HG02678 (cell line): ENCODE data around the gene APBA2.

Source experiments
- ATAC-seq: cut with Tn5 transposase; IDR thresholded peaks from one replicate; pipeline ENCODE4 v1.9.1; 2021; ENCODE audit warnings: mild to moderate bottlenecking, moderate library complexity; ENCODE audit not compliant: unreplicated experiment

APBA2 gene

DNA sequence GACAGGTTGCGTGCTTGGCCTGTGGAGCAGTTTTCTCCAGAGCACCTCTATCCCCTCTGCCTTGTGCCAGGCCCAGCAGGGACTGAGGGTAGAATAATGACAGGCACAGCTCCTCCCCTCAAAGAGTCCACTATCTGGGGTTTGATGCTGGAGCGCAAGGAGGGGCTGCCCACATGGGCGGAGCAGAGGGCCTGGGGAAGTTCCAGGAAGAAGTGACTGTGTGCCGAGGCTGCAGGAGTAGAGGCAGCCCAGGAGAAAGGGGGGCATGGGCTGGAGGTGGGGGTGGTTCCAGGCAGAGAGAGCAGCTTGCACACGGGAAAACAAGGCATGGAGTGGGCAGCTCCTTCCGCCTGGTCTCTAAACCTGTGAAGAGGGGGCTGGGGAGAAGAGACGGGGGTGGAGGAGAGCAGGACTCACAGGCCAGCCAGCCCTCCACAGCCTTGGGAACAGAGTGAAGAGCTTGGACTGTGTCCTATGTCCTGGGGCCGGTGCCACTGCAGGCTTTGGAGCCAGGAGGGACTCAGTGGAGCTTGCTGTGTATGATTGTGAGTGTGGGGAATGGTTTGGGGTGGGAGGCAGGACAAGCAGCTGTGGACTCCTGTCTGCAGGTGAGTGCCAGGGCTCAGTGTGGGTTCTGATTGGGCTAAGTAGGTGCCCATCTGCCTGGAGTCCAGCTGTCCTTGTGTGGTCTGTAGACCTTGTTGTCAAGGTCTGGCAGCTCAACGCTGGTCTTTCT, 48.1 kb downstream of the APBA2 start:
- no peak for ATAC-seq

- ATAC-seq: no peak
Observed at GRCh38 chr15:28934645-28935044, 48.9 kb downstream of the APBA2 start.

DNA sequence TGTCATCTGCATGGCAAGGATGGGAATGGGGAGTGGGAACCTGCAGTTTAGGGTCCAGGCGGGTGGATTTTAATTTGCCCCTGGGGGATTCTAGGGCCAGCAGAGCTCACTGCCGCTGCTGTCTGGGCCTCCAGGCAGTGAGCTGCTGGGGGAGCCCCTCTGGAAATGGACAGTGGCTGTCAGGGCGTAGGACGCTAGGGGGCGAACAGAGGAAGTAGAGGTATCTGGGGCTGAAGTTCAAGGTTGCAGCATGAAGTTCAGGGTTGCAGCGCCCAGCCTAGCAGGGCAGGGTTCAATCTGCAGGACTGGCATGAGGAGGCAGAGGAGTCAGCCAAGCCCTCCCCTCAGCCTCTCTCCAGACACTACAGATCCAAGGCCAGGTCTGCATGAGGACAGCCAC, 49.5 kb downstream of the APBA2 start:
- ATAC-seq: no peak

GRCh38 chr15:28936081-28936480, 50.3 kb downstream of the APBA2 start:
- no peak for ATAC-seq

DNA sequence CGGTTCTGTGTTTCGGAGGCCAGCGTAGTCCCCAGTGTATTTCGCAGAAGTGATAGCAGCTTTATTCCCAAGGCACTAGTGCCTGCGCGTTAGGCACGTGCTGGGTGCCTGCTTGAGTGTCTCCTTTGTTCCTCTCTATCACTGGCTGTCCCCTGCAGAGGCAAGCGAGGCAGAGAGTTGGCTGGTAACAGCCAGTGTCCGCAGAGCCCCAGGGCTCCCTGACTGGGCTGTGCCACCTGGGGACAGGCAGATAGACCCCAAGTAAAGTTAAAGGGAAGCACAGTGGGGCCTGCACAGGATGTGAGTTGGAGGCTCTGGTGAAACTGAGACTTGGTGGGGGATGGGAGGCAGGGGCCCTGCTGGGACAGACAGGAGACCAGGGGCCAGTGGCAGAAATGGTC, 50.7 kb downstream of the APBA2 start:
- no peak for ATAC-seq

- ATAC-seq: no peak
Observed at GRCh38 chr15:28937271-28937670, 51.5 kb downstream of the APBA2 start.

DNA sequence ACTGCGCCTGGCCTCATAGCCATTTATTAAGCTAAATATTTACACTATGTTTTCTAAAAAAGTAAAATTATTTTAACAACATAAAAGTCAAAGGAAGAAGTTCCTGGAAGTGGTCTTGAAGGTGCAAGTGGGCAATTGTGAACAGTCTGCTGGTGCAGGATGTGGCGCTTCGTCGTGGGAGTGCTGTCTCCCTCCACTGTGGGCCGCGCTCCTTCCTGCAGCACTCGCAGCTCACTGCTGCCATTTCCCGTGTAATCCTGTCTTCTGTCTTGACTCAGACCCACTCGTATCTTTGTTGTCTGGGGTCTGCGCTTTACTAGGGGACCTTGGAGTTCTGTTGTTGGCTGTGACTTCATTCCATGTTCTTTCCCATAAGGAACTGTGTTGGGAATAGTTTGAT, 56.3 kb downstream of the APBA2 start:
- ATAC-seq: no peak

DNA sequence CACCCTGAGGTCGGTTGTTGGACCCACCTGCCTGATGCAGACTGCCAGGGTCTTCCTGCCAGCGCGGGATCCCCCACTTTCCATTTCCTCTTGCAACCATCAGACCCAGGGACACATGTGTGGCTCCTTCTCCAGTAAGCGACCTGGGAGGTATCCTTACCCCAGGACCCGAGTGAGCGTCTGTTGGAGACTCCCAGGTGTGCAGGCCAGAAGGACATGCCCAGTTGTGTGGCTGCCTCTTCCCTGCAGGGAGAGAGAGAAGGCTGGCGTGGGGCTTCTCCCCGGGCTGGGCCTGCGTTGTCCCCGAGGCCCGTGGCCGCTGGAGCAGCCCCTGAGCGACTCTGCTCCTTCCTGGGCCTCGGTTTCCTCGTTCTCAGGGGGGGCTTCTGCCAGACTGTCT, 56.8 kb downstream of the APBA2 start:
- no peak for ATAC-seq

- ATAC-seq: no peak
Observed at GRCh38 chr15:28943146-28943545, 57.4 kb downstream of the APBA2 start.

DNA sequence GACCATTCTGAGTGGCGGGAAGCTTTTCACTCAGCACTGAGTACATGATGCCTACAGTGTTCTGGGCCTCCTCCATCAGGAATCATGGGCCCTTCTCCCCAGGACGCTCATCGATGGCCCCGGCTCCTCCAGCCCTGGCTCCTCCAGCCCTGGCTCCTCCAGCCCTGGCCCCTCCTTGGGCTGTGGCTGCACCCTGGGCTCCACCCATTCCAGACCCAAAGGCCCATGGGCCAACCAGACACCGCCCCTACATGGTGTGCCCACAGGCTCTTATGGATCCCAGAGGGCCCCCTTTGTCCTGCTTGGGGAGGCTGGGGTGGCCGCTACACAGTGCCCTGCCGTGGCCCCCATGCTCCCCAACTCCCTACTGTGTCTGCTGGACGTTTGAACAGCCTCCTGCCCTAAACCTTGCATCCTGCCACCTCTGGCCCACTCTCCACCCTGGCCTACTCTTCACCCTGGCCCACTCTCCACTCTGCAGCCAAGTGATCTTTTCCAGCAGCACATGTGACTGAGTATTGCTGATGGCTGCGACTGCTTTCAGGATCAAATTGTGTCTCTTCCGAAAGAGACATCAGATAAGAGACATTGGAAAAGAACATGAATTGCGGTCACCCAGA, 57.9 kb downstream of the APBA2 start:
- no peak for ATAC-seq

- ATAC-seq: no peak
Observed at GRCh38 chr15:28944286-28944685, 58.5 kb downstream of the APBA2 start.

- no peak for ATAC-seq
Observed at GRCh38 chr15:28944696-28945300, 59.0 kb downstream of the APBA2 start.

DNA sequence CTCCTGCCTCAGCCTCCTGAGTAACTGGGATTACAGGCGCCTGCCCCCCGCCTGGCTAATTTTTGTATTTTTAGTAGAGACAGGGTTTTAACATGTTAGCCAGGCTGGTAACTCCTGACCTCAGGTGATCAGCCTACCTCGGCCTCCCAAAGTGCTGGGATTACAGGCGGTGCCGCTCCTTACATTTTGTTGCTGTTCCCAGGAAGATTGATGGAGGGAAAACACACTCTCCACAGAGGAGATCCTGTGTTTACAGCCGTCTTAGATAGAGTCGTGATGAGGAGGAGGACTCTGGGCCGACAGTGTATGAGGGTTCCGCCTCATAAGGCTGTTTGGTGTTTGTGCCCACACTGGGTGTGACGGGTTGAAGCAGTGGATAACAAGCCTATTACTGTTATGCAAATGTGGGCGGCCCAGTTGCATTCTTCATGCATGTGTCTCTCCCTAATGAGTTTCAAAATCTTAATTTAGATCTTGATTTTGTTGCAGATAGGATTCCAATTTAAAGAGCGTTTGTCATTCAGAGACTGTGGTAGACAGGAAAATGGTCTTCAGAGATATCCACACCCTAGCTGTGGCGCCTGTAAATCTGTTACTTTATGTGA, 60.0 kb downstream of the APBA2 start:
- no peak for ATAC-seq

GRCh38 chr15:28946803-28947202, 61.0 kb downstream of the APBA2 start:
- ATAC-seq: no peak

DNA sequence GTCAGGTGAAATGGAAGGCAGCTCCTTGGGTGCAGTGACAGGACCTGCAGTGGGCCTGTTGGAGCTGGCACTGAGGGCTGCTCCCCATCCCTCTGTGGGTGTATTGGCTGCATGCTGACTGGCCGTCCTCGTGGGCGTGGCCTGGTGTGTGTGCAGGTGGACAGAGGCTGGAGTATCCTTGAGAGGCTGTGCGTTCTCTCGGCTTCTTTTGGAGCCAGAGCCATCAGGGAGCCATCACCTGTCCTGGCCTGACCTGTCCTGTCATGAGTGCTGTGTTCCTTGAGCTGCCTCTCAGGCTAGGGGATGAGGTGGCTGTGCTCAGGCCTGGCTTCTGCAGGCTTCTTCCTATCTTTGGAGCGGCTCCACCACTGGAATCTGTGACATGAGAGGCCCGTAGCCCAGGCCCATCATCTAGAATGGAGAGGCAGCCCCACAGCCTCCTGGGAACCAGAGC, 61.5 kb downstream of the APBA2 start:
- no peak for ATAC-seq

GRCh38 chr15:28948036-28948435, 62.3 kb downstream of the APBA2 start:
- ATAC-seq: no peak

- no peak for ATAC-seq
Observed at GRCh38 chr15:28950916-28951315, 65.1 kb downstream of the APBA2 start.

- no peak for ATAC-seq
Observed at GRCh38 chr15:28952666-28953491, 67.1 kb downstream of the APBA2 start.

DNA sequence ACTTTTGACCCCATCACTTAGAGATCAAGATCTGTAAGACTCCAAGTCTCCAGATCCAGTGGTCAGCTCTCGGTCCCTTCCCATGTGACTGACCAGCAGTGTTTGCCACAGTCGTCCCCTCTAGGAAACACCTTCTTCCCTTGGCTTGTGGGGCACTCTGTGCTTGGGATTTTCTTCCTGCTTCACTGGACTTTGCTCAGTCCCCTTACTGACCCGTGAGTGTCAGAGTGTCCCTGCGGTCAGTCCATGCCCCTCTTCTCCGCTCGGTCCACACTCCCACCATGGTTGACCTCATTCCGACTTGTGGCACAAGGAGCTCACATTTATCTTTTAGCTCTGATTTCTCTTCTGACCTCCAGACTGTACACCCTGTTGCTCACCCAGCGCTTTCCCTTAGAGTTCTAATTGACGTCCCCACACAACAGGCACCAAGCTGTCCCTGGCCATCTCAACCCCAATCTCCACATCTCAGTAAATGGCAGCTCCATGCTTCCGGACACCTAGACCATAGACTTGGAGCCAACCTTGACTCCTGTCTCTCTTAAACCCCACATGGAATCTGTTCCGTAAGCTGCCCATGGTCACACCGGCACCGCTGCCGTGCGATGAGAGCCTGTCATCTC, 67.9 kb downstream of the APBA2 start:
- no peak for ATAC-seq

DNA sequence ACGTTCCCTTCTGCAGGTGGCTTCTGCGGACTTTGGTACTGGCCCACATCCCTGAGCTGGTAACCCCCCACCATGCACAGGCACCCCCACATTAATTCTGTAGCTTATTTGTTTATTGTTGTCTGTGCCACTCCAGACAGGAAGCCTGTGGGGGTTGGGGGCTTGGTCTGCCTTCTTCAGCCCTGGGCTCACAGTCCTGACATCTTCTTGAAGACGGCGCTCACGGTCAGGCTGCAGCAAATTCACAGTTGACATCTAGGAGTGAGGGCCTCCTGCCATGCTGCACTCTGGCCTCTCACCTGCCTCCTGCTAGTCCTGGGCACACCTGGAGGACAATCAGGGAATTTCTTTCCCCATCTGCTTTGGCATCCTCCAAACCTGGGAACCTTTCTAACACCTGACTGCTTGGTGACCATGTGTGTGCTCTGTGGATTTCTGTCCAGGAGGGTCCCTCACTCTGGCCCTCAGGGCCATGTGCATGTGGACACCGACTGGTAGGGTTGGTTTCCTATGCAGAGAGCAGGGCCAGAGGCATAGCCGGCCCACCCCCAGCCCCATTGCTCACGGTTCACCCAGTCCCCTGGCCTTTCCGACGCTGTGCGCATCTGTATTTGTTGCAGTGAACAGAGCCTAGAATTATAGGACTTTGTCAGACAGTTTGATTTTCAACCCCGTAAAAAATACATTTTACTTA, 68.8 kb downstream of the APBA2 start:
- ATAC-seq: no peak
